ENCODE results near the gene ITPKC. TPM values are rescaled to one million over a fixed set of nuclear protein-coding genes. Genes with fewer than 3 reads are reported as not detected.
A peak's percentile ranks its signal among the peaks of the same experiment; 100 is the strongest.

ITPKC gene
- total and polyA plus RNA-seq, 2 experiments from 2014 or later = 5.3 to 12.6 TPM

DNA sequence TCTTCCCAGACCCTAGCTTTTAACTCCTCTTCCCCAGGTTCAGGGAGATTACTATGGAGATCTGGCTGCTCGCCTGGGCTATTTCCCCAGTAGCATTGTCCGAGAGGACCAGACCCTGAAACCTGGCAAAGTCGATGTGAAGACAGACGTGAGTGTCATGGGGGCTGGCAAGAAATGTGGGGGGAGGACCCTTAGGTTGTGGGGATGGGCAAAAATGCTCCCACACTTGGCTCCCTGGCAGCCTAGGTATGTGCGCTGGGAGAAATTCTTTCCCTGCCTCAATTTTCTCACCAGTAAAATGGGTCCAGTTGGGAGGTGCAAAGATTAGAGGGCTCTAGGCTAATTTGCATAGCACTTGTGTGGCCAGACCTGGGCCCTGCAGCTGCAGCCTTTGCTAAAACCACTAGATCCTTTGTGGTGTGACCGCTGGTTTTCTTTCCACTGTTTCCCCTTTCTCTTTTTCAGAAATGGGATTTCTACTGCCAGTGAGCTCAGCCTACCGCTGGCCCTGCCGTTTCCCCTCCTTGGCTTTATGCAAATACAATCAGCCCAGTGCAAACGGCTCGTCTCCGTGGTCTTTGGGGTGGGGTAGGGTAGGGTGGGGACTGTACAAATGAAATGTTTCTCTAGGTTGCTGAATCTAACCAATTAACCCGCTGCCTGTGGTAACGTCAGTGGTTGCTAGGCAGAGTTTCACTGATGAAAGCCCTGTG, 60.2 kb downstream of the ITPKC start:
- Mint-ChIP-seq H3K36me3 (ENCODE audit: low read depth) (peaks cover 7% of the 10 kb centered on the region), H3K27ac (peak overlapping the region; percentile 100), H3K4me3 (peak overlapping the region; percentile 79), H3K9me3 (no peaks in the 10 kb centered on the region; the same call in 1 of the 3 replicates), H3K27me3 (ENCODE audit: insufficient read depth, low read depth, poor library complexity) (peaks cover 17% of the 10 kb centered on the region), H3K4me1 (peaks cover 20% of the 10 kb centered on the region)
- Histone ChIP-seq H3F3A (replicated peaks; ENCODE audit: low read depth) (peaks cover 5% of the 10 kb centered on the region; the same call in 1 of the 2 replicates), H3K27ac (ENCODE audit: low read depth) (peak overlapping the region; percentile 100), H3K4me2 (peak overlapping the region; percentile 73), H3K27me3 (ENCODE audit: insufficient read depth) (no peaks in the 10 kb centered on the region), H3K9me2 (ENCODE audit: insufficient read depth) (no peaks in the 10 kb centered on the region), H2AFZ (no peak overlapping the region), H3K4me3 (peak overlapping the region; percentile 54), H3K79me2 (replicated peaks; ENCODE audit: insufficient read depth) (peaks cover 5% of the 10 kb centered on the region), H3K36me3 (ENCODE audit: insufficient read depth) (no peaks in the 10 kb centered on the region), H3K4me1 (ENCODE audit: insufficient read depth) (peaks cover 11% of the 10 kb centered on the region), H4K20me1 (replicated peaks; ENCODE audit: insufficient read depth) (no peaks in the 10 kb centered on the region)
- ATAC-seq (peak; percentile 63), DNase-seq (ENCODE audit: low spot score) (peak; percentile 96)
- peak; percentile 93 for TF ChIP-seq CREB1 (CRISPR knock-in tag; IDR thresholded peaks at IDR 0.05; ENCODE audit: low read depth)
- TF ChIP-seq, protein P1, sequence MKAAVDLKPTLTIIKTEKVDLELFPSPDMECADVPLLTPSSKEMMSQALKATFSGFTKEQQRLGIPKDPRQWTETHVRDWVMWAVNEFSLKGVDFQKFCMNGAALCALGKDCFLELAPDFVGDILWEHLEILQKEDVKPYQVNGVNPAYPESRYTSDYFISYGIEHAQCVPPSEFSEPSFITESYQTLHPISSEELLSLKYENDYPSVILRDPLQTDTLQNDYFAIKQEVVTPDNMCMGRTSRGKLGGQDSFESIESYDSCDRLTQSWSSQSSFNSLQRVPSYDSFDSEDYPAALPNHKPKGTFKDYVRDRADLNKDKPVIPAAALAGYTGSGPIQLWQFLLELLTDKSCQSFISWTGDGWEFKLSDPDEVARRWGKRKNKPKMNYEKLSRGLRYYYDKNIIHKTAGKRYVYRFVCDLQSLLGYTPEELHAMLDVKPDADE (IDR thresholded peaks at IDR 0.05) = no peak

DNA sequence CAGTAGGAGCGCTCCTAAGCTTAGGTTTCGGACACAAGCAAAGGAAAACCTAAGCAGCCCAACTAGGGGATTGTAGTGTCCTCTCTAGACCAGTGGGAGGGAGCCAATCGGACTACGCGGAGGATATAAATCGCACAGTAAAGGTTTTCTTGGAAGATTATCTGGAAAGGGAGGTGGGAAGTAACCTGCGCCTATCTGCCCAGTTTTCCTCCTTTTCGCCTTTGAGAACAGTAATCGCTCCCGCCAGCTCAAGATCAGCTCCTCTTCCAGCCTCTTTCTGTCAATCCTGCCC, 60.7 kb downstream of the ITPKC start:
- H2AFZ ChIP-seq = no peak overlapping the region
- DNase-seq (ENCODE audit: low spot score) (no peak), ATAC-seq (no peak)
- peaks cover 5% of the 10 kb centered on the region; the same call in 1 of the 2 replicates for H3F3A ChIP-seq (replicated peaks; ENCODE audit: low read depth)
- Mint-ChIP-seq H3K4me3 (peak overlapping the region; percentile 79), H3K27ac (peak overlapping the region; percentile 100), H3K36me3 (ENCODE audit: low read depth) (peaks cover 8% of the 10 kb centered on the region), H3K9me3 (no peaks in the 10 kb centered on the region; the same call in 1 of the 3 replicates), H3K4me1 (peaks cover 20% of the 10 kb centered on the region), H3K27me3 (ENCODE audit: insufficient read depth, low read depth, poor library complexity) (peaks cover 17% of the 10 kb centered on the region)
- H4K20me1 ChIP-seq (replicated peaks; ENCODE audit: insufficient read depth) = no peaks in the 10 kb centered on the region
- peaks cover 5% of the 10 kb centered on the region for H3K79me2 ChIP-seq (replicated peaks; ENCODE audit: insufficient read depth)
- H3K27me3 ChIP-seq (ENCODE audit: insufficient read depth) = no peaks in the 10 kb centered on the region
- H3K27ac ChIP-seq (ENCODE audit: low read depth) = peak overlapping the region; percentile 100
- no peaks in the 10 kb centered on the region for H3K9me2 ChIP-seq (ENCODE audit: insufficient read depth)
- peak overlapping the region; percentile 54 for H3K4me3 ChIP-seq
- H3K4me2 ChIP-seq = peak overlapping the region; percentile 73
- no peaks in the 10 kb centered on the region for H3K36me3 ChIP-seq (ENCODE audit: insufficient read depth)
- peaks cover 11% of the 10 kb centered on the region for H3K4me1 ChIP-seq (ENCODE audit: insufficient read depth)
- peak; percentile 25; the same call in 1 of the 2 replicates for TF ChIP-seq POLR2AphosphoS5 (IDR thresholded peaks at IDR 0.05; ENCODE audit: low read depth)
- TF ChIP-seq, protein P1 (IDR thresholded peaks at IDR 0.05) = no peak

DNA sequence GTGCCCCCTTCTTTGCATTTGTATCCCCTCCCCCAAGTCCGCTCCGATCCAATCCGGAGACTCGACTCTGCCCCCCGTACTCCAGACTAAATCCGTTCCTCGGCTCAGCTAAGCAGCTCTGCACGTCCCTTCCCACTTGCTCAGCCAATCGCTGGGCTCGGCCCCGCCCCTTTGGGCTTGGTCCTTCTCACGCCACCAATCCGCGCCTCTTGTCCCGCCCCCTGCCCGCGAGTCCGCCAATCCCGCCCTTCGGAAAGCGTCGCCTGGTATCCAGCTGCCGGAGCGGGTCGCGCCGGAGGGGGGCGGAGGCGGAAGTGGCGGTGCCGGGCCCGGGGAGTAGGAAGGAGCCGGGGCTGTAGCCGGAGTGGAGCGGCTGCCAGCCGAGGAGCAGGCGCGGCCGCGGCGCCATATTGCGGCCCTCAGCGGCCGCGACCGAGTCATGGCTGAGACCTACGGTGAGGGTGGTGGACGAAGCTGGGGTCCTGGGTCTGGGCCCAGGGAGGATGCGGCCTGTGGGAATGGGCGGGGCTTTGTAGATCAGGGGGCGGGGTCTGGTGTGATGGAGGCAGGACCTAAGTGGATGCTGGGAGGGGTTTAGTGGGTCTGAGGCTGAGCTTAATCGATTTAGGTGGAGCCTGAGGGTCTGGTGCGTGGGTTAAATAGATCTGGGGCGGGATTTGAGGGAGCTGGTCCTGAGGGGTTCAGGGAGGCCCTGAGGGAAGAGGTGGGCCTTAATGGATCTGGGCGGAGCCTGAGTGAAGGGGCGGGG, 61.2 kb downstream of the ITPKC start, which contains the start of gene RAB4B:
Gene RAB4B (plus strand): TSS at position 311 of the 769 bp plus-strand sequence. CDS start 129 bp downstream, at position 440.
- H3K4me1 ChIP-seq (ENCODE audit: insufficient read depth) = peaks cover 11% of the 10 kb centered on the region
- H3F3A ChIP-seq (replicated peaks; ENCODE audit: low read depth) = peaks cover 5% of the 10 kb centered on the region; the same call in 1 of the 2 replicates
- Mint-ChIP-seq H3K36me3 (ENCODE audit: low read depth) (peaks cover 8% of the 10 kb centered on the region), H3K27ac (peak within 1 kb of the TSS; percentile 100), H3K9me3 (no peaks in the 10 kb centered on the region; the same call in 1 of the 3 replicates), H3K4me3 (peak within 1 kb of the TSS; percentile 79), H3K4me1 (peaks cover 20% of the 10 kb centered on the region), H3K27me3 (ENCODE audit: insufficient read depth, low read depth, poor library complexity) (peaks cover 17% of the 10 kb centered on the region)
- H3K4me3 ChIP-seq = peak within 1 kb of the TSS; percentile 54
- peak; percentile 82 for ATAC-seq
- no peaks in the 10 kb centered on the region for H3K36me3 ChIP-seq (ENCODE audit: insufficient read depth)
- DNase-seq (ENCODE audit: low spot score) = peak; percentile 100
- no peaks in the 10 kb centered on the region for H3K27me3 ChIP-seq (ENCODE audit: insufficient read depth)
- no peak within 1 kb of the TSS for H2AFZ ChIP-seq
- H3K9me2 ChIP-seq (ENCODE audit: insufficient read depth) = no peaks in the 10 kb centered on the region
- H4K20me1 ChIP-seq (replicated peaks; ENCODE audit: insufficient read depth) = no peaks in the 10 kb centered on the region
- peaks cover 5% of the 10 kb centered on the region for H3K79me2 ChIP-seq (replicated peaks; ENCODE audit: insufficient read depth)
- H3K4me2 ChIP-seq = peak within 1 kb of the TSS; percentile 76
- H3K27ac ChIP-seq (ENCODE audit: low read depth) = peak within 1 kb of the TSS; percentile 100
- TF ChIP-seq POLR2AphosphoS5 (IDR thresholded peaks at IDR 0.05; ENCODE audit: low read depth) (peak; percentile 25; the same call in 1 of the 2 replicates), STAT1 (IDR thresholded peaks at IDR 0.05; ENCODE audit: unreplicated experiment) (no peak), EZH2 (IDR thresholded peaks at IDR 0.05; ENCODE audit: low read depth, unreplicated experiment) (no peak), CREB1 (CRISPR knock-in tag; IDR thresholded peaks at IDR 0.05; ENCODE audit: low read depth) (peak; percentile 75)
- TF ChIP-seq, protein P2, sequence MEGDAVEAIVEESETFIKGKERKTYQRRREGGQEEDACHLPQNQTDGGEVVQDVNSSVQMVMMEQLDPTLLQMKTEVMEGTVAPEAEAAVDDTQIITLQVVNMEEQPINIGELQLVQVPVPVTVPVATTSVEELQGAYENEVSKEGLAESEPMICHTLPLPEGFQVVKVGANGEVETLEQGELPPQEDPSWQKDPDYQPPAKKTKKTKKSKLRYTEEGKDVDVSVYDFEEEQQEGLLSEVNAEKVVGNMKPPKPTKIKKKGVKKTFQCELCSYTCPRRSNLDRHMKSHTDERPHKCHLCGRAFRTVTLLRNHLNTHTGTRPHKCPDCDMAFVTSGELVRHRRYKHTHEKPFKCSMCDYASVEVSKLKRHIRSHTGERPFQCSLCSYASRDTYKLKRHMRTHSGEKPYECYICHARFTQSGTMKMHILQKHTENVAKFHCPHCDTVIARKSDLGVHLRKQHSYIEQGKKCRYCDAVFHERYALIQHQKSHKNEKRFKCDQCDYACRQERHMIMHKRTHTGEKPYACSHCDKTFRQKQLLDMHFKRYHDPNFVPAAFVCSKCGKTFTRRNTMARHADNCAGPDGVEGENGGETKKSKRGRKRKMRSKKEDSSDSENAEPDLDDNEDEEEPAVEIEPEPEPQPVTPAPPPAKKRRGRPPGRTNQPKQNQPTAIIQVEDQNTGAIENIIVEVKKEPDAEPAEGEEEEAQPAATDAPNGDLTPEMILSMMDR (conservative IDR thresholded peaks at IDR 0.05; ENCODE audit: low read depth in 2 of 2) = no peak

Data from GM23338 (cell line).